ENCODE measurements around the gene TMEM88.

GRCh38 chr17:7818746-7819645 lies 35.9 kb upstream of the TMEM88 start:
- TF ChIP-seq, protein P1, sequence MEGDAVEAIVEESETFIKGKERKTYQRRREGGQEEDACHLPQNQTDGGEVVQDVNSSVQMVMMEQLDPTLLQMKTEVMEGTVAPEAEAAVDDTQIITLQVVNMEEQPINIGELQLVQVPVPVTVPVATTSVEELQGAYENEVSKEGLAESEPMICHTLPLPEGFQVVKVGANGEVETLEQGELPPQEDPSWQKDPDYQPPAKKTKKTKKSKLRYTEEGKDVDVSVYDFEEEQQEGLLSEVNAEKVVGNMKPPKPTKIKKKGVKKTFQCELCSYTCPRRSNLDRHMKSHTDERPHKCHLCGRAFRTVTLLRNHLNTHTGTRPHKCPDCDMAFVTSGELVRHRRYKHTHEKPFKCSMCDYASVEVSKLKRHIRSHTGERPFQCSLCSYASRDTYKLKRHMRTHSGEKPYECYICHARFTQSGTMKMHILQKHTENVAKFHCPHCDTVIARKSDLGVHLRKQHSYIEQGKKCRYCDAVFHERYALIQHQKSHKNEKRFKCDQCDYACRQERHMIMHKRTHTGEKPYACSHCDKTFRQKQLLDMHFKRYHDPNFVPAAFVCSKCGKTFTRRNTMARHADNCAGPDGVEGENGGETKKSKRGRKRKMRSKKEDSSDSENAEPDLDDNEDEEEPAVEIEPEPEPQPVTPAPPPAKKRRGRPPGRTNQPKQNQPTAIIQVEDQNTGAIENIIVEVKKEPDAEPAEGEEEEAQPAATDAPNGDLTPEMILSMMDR (IDR thresholded peaks at IDR 0.05), result no peak
- no peak for TF ChIP-seq POLR2A (IDR thresholded peaks at IDR 0.05)

Data from testis (tissue), 2 donors.